Stomach (tissue), 9 donors: ENCODE measurements around the gene CXorf49B. TPM values are rescaled to one million over a fixed set of nuclear protein-coding genes. Genes with fewer than 3 reads are reported as not detected.
"Not testable (repeated sequence)": the region's sequence is repeated elsewhere in the genome, so short reads cannot be mapped to it uniquely, and the experiment has no call there.

Experiments
- DNase-seq, 2 donors: peaks; one replicate each; pipeline versions ENCODE4 v3.0.0 to v3.0.0-alpha.2; 2013 to 2019
- H3K27ac ChIP-seq, 5 donors: fragments of 200-600 bp in 4 of 5; sonication (generic) in 4 of 5; one replicate each; pipeline ENCODE4 v1.5.1; 2013 to 2019; ENCODE audit warnings: mild to moderate bottlenecking in 1 of 5, moderate library complexity in 1 of 5
- H3K27me3 ChIP-seq, 3 donors: fragments of 200-600 bp; sonication (generic); one replicate each; pipeline ENCODE4 v1.5.1; 2017 to 2019; ENCODE audit warnings: mixed run types in 1 of 3
- H3K36me3 ChIP-seq, 4 donors: fragments of 200-600 bp; sonication (generic); 1 replicate in 3 of 4; 2 replicates in 1 of 4; pipeline ENCODE4 v1.5.1; 2016 to 2019
- H3K4me1 ChIP-seq, 4 donors: fragments of 200-600 bp; sonication (generic); one replicate each; pipeline ENCODE4 v1.5.1; 2016 to 2019
- H3K4me3 ChIP-seq, 4 donors: fragments of 200-600 bp; sonication (generic) in 3 of 4; one replicate each; pipeline ENCODE4 v1.5.1; 2016 to 2019; ENCODE audit warnings: mild to moderate bottlenecking in 1 of 4
- H3K9me3 ChIP-seq, 4 donors: fragments of 200-600 bp; sonication (generic); one replicate each; pipeline ENCODE4 v1.5.1; 2016 to 2019
- EP300 ChIP-seq: sonication (generic); formaldehyde crosslinking; IDR thresholded peaks from one replicate; pipeline ENCODE4 v1.6.1; 2017; ENCODE audit warnings: antibody characterized with exemption
- POLR2A ChIP-seq, 4 donors: fragments of 450-650 bp; IDR thresholded peaks; one replicate each; pipeline ENCODE4 v1.6.1; 2016; ENCODE audit warnings: antibody characterized with exemption in 4 of 4, control low read depth in 2 of 4, mild to moderate bottlenecking in 1 of 4, moderate library complexity in 1 of 4
- POLR2AphosphoS5 ChIP-seq, 3 donors: sonication (generic); formaldehyde crosslinking; IDR thresholded peaks; one replicate each; pipeline ENCODE4 v1.6.1; 2016; ENCODE audit warnings: antibody characterized with exemption in 3 of 3
- WGBS, 5 donors: extraction: QIAGEN DNeasy Blood & Tissue Kit in 3 of 5; methylation state at CpG; one replicate each; pipeline versions ENCODE4 v1.1.5 to v1.1.7; 2013 to 2018; 5-methylcytosine and 5-hydroxymethylcytosine counted together
- intact Hi-C: fragments of 100-400 bp; cut with DNase I; formaldehyde crosslinking; loops from one replicate; pipeline ENCODE4 v1.15.1; 2023; ENCODE audit warnings: low total_unique reads
- polyA plus RNA-seq, 3 donors: library from polyadenylated mRNA; stranded (reverse); fragments of 200-250 nt; gene quantifications; one replicate each; pipeline ENCODE4 v1.2.3, GENCODE V29; 2013
- total RNA-seq, 5 donors: library from RNA; depleted of rRNA; stranded (reverse); fragments of >200 nt; gene quantifications; one replicate each; pipeline versions ENCODE4 v1.1.0 to v1.2.3, GENCODE V29; 2014 to 2016
- TF ChIP-seq, protein P1 (sequence below), 7 experiments: fragments of 450-650 bp in 4 of 7; fragments of 200-600 bp in 3 of 7; sonication (generic) in 3 of 7; IDR thresholded peaks; one replicate each; pipeline ENCODE4 v1.5.1; 2016 to 2019; ENCODE audit warnings: antibody characterized with exemption in 7 of 7, control low read depth in 2 of 7, mild to moderate bottlenecking in 1 of 7
- donor health status: healthy with polysubstance abuse.
- donor health status: Bipolar disorder and iron deficiency.
- donor health status: healthy.

CXorf49B gene
- total and polyA plus RNA-seq, 8 donors: 3.2 TPM; not detected in 7

GRCh38 chrX:71782225-71782949, 19.2 kb downstream of the CXorf49B start:
- WGBS, 5 donors: no CpG with 5 or more reads among the region's 10 CpGs
- H3K36me3 ChIP-seq, H3K9me3 ChIP-seq, H3K4me3 ChIP-seq, H3K4me1 ChIP-seq, DNase-seq, intact Hi-C loops, H3K27me3 ChIP-seq, H3K27ac ChIP-seq: not testable (repeated sequence)

DNA sequence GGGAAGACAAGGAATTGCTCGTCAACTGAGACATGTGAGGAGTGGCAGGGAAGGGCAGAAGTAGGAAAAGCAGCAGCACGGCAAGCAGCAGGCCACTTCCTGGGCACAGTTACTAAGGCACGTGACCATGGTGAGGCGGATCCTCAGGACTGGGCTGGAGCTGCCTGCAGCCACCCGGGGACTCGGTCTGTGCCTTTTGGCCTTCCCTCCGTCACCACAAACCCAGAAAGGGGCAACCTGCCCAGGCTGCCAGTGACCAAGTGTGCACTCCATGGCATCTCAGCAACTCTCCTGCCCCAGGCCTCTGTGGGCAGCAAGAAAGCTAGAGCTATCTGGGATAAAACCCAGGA, 19.8 kb downstream of the CXorf49B start:
- intact Hi-C loops, H3K4me1 ChIP-seq, H3K27me3 ChIP-seq, H3K27ac ChIP-seq, H3K4me3 ChIP-seq, H3K9me3 ChIP-seq, DNase-seq, H3K36me3 ChIP-seq: not testable (repeated sequence)
- no CpG with 5 or more reads among the region's 7 CpGs for WGBS, 5 donors

- intact Hi-C loops, DNase-seq: not testable (repeated sequence)
- no CpG with 5 or more reads among the region's 20 CpGs for WGBS, 5 donors
Observed at GRCh38 chrX:71783569-71784347, 20.6 kb downstream of the CXorf49B start.

DNA sequence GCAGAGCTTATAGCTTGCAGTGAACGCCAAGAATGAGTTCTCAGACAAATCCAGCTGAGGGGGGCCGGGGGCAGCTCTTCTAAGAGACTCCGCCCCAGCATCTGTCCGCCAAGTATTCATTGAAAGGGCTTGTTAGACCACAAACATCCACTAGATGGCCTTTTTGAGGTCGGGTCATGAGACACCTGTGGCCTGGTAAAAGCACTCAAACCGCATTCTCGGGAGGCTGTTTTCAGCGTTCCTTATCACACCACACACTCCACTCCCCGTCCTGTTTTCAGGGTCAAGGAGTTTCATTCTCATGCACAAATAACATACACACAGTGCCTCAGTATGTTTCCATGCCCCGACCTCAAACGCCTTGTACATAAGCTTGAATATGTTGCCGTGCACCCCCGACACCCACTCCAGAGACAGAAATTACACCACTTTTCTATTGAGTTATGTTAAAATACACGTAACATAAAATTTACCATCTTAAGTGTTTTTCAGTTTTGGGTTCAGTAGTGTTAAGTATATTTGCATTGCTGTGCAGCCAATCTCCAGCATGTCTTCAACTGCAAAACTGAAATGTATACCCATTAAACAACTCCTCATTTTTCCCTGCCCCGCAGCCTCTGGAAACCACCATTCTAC, 21.3 kb downstream of the CXorf49B start:
- DNase-seq, H3K4me1 ChIP-seq, intact Hi-C loops, H3K27ac ChIP-seq, H3K36me3 ChIP-seq, H3K4me3 ChIP-seq, H3K9me3 ChIP-seq, H3K27me3 ChIP-seq: not testable (repeated sequence)
- no CpG with 5 or more reads among the region's 15 CpGs for WGBS, 5 donors

More at GRCh38 chrX:71783569-71784347, 20.6 kb downstream of the CXorf49B start:
- H3K4me1 ChIP-seq, H3K27ac ChIP-seq, H3K4me3 ChIP-seq, H3K27me3 ChIP-seq, H3K9me3 ChIP-seq, H3K36me3 ChIP-seq: not testable (repeated sequence)

GRCh38 chrX:71806450-71806849, 43.3 kb downstream of the CXorf49B start:
- H3K27me3 ChIP-seq, H3K4me3 ChIP-seq, intact Hi-C loops, H3K4me1 ChIP-seq, H3K36me3 ChIP-seq, H3K27ac ChIP-seq, DNase-seq: not testable (repeated sequence)
- 76 to 89% (median 86%) methylated on average over 3 to 5 of the region's 5 CpGs for WGBS, 5 donors
- H3K9me3 ChIP-seq: peaks cover 0 to 17% (median 6%) of the 10 kb centered on the region in 4 donors

GRCh38 chrX:71809886-71810285, 46.7 kb downstream of the CXorf49B start:
- Histone ChIP-seq H3K27me3 (peaks cover 0 to 8% (median 0%) of the 10 kb centered on the region in 3 donors), H3K36me3 (no peaks in the 10 kb centered on the region), H3K4me3 (no peak overlapping the region), H3K4me1 (no peaks in the 10 kb centered on the region), H3K27ac (no peak overlapping the region), H3K9me3 (peaks cover 0 to 16% (median 5%) of the 10 kb centered on the region in 4 donors)
- intact Hi-C loops: no loop called here
- no peak for DNase-seq
- WGBS, 5 donors: 57 to 71% (median 65%) methylated on average over 2 to 10 of the region's 10 CpGs
- TF ChIP-seq, protein P1, sequence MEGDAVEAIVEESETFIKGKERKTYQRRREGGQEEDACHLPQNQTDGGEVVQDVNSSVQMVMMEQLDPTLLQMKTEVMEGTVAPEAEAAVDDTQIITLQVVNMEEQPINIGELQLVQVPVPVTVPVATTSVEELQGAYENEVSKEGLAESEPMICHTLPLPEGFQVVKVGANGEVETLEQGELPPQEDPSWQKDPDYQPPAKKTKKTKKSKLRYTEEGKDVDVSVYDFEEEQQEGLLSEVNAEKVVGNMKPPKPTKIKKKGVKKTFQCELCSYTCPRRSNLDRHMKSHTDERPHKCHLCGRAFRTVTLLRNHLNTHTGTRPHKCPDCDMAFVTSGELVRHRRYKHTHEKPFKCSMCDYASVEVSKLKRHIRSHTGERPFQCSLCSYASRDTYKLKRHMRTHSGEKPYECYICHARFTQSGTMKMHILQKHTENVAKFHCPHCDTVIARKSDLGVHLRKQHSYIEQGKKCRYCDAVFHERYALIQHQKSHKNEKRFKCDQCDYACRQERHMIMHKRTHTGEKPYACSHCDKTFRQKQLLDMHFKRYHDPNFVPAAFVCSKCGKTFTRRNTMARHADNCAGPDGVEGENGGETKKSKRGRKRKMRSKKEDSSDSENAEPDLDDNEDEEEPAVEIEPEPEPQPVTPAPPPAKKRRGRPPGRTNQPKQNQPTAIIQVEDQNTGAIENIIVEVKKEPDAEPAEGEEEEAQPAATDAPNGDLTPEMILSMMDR (IDR thresholded peaks at IDR 0.05): no peak
- TF ChIP-seq POLR2AphosphoS5 (IDR thresholded peaks at IDR 0.05) (no peak), POLR2A (IDR thresholded peaks at IDR 0.05) (no peak), EP300 (no peak)
